ENCODE data around the gene MYPOP. TPM values are rescaled to one million over a fixed set of nuclear protein-coding genes. Genes with fewer than 3 reads are reported as not detected.
"Not testable (repeated sequence)": the region's sequence is repeated elsewhere in the genome, so short reads cannot be mapped to it uniquely, and the experiment has no call there.

Gene MYPOP
- total and polyA plus RNA-seq, 2 of the 13 experiments (the other 11 are each of a cell fraction or from before 2014, with no cell fraction given) = 2.3 to 2.7 TPM

DNA sequence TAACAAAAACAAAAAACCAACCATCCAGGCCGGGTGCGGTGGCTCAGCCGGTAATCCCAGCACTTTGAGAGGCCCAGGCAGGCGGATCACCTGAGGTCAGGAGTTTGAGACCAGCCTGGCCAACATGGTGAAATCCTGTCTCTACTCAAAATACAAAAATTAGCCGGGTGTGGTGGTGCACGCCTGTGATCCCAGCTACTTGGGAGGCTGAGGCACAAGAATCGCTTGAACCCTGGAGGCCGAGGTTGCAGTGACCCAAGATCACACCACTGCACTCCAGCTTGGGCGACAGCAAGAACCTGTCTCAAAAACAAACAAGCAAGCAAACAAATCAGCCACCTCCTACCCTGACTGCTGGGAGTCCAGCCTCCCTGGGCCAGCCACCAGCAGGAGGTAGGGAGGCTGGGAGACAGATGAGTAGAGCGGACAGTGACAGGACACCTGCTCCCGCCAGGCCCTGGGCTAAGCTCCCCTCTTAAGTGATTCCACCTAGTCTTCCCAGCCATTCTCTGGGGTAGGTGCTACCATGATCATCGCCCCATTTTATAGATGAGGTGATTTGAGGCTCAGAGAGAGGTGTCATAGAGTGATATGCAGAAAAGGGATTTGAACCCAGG lies 6.3 kb downstream of the MYPOP start:
- H3K27me3 ChIP-seq (ENCODE audit: control insufficient read depth in 1 of 2, insufficient read depth in 2 of 2, low read length in 2 of 2); H4K20me1 ChIP-seq (ENCODE audit: insufficient read depth, low read length); DNase-seq (ENCODE audit: low spot score); H3K9me3 ChIP-seq (ENCODE audit: low read length); H2AFZ ChIP-seq (ENCODE audit: low read length); CTCF ChIA-PET (ENCODE audit: low intra/inter-chr PET ratio, low total read pairs); in situ Hi-C loops (cut with HindIII; ENCODE audit: extremely low pct_ligation_motif_present, low pct_unique_long_range_greater_than_20kb); FAIRE-seq; TF ChIP-seq CREM (CRISPR knock-in tag; IDR thresholded peaks at IDR 0.05): not testable (repeated sequence)
- H3K4me1 ChIP-seq (ENCODE audit: insufficient read depth, low read length) = peaks cover 49% of the 10 kb centered on the region
- intact Hi-C loops (cut with micrococcal nuclease; ENCODE audit: unreplicated experiment) = loop anchor here (1.0 kb wide), 1 partner anchor 9 kb away; no protein-coding TSS in a partner anchor
- ATAC-seq = peak; percentile 32
- peak overlapping the region; percentile 50 for H3K4me2 ChIP-seq (ENCODE audit: low read depth, low read length)
- H3K4me3 ChIP-seq (replicated peaks in 1 of 3; ENCODE audit: insufficient read depth in 1 of 3, low read depth in 2 of 3, low read length in 3 of 3) = peak overlapping the region in 1 of 3 experiments; percentile 45; a peak in 2 of 6 replicates
- WGBS (ENCODE audit: low lambda C conversion rate) = 53% methylated on average over 11 of the region's 12 CpGs
- POLR2A ChIA-PET = interaction anchor here (0.6 to 2.6 kb wide), 10 partner anchors 9 to 126 kb away, joined by 3 to 15 read pairs (median 5); partner anchors contain the start of genes CCDC61, DMWD, FOXA3 and IRF2BP1
- TSS peak; percentile 99 for BruUV-seq (replicated peaks)
- peaks cover 1 to 13% of the 10 kb centered on the region in 2 experiments; a peak in 3 of 5 replicates for H3K36me3 ChIP-seq (replicated peaks in 1 of 2; ENCODE audit: control insufficient read depth in 1 of 2, insufficient read depth in 2 of 2, low read length in 2 of 2)
- peak overlapping the region; percentile 79 for H3K27ac ChIP-seq (ENCODE audit: extremely low read length, insufficient read depth, low read length)
- peaks cover 16% of the 10 kb centered on the region for H3K79me2 ChIP-seq (ENCODE audit: insufficient read depth, low read length)
- H3K9ac ChIP-seq (ENCODE audit: insufficient read depth, low read depth, low read length) = peak overlapping the region; percentile 40
- TF ChIP-seq ZMYM2 (CRISPR knock-in tag; IDR thresholded peaks at IDR 0.05) (0 out of 2 replicates have a peak, but pooled peaks have one; percentile 7), ZBTB20 (CRISPR knock-in tag; IDR thresholded peaks at IDR 0.05; ENCODE audit: borderline replicate concordance, low read depth) (0 out of 2 replicates have a peak, but pooled peaks have one; percentile 24), PITX1 (CRISPR knock-in tag; IDR thresholded peaks at IDR 0.05) (peak; percentile 28; the same call in 1 of the 2 replicates), ZNF460 (CRISPR knock-in tag; IDR thresholded peaks at IDR 0.05; ENCODE audit: borderline replicate concordance) (peak; percentile 98), ARID2 (CRISPR knock-in tag; IDR thresholded peaks at IDR 0.05; ENCODE audit: borderline replicate concordance) (0 out of 2 replicates have a peak, but pooled peaks have one; percentile 2), BRD4 (CRISPR knock-in tag; IDR thresholded peaks at IDR 0.05) (0 out of 2 replicates have a peak, but pooled peaks have one; percentile 4), CREM (IDR thresholded peaks at IDR 0.05) (0 out of 2 replicates have a peak, but pooled peaks have one; percentile 0), ZFX (CRISPR knock-in tag; IDR thresholded peaks at IDR 0.05; ENCODE audit: low read depth) (peak; percentile 27; the same call in 1 of the 2 replicates), ZNF709 (CRISPR knock-in tag; IDR thresholded peaks at IDR 0.05) (0 out of 2 replicates have a peak, but pooled peaks have one; percentile 57), KDM1A (CRISPR knock-in tag; IDR thresholded peaks at IDR 0.05) (0 out of 2 replicates have a peak, but pooled peaks have one; percentile 23), ZNF788 (CRISPR knock-in tag; IDR thresholded peaks at IDR 0.05; ENCODE audit: borderline replicate concordance) (0 out of 2 replicates have a peak, but pooled peaks have one; percentile 4), ZNF781 (CRISPR knock-in tag; IDR thresholded peaks at IDR 0.05; ENCODE audit: borderline replicate concordance, not compliant biosample characterization) (peak; percentile 4)
- TF ChIP-seq, protein P1, sequence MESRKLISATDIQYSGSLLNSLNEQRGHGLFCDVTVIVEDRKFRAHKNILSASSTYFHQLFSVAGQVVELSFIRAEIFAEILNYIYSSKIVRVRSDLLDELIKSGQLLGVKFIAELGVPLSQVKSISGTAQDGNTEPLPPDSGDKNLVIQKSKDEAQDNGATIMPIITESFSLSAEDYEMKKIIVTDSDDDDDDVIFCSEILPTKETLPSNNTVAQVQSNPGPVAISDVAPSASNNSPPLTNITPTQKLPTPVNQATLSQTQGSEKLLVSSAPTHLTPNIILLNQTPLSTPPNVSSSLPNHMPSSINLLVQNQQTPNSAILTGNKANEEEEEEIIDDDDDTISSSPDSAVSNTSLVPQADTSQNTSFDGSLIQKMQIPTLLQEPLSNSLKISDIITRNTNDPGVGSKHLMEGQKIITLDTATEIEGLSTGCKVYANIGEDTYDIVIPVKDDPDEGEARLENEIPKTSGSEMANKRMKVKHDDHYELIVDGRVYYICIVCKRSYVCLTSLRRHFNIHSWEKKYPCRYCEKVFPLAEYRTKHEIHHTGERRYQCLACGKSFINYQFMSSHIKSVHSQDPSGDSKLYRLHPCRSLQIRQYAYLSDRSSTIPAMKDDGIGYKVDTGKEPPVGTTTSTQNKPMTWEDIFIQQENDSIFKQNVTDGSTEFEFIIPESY (CRISPR knock-in tag; IDR thresholded peaks at IDR 0.05) = peak; percentile 32; the same call in 1 of the 2 replicates
- TF ChIP-seq, protein P2, sequence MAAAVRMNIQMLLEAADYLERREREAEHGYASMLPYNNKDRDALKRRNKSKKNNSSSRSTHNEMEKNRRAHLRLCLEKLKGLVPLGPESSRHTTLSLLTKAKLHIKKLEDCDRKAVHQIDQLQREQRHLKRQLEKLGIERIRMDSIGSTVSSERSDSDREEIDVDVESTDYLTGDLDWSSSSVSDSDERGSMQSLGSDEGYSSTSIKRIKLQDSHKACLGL (CRISPR knock-in tag; IDR thresholded peaks at IDR 0.05) = 0 out of 2 replicates have a peak, but pooled peaks have one; percentile 14
- TF ChIP-seq, protein P3, sequence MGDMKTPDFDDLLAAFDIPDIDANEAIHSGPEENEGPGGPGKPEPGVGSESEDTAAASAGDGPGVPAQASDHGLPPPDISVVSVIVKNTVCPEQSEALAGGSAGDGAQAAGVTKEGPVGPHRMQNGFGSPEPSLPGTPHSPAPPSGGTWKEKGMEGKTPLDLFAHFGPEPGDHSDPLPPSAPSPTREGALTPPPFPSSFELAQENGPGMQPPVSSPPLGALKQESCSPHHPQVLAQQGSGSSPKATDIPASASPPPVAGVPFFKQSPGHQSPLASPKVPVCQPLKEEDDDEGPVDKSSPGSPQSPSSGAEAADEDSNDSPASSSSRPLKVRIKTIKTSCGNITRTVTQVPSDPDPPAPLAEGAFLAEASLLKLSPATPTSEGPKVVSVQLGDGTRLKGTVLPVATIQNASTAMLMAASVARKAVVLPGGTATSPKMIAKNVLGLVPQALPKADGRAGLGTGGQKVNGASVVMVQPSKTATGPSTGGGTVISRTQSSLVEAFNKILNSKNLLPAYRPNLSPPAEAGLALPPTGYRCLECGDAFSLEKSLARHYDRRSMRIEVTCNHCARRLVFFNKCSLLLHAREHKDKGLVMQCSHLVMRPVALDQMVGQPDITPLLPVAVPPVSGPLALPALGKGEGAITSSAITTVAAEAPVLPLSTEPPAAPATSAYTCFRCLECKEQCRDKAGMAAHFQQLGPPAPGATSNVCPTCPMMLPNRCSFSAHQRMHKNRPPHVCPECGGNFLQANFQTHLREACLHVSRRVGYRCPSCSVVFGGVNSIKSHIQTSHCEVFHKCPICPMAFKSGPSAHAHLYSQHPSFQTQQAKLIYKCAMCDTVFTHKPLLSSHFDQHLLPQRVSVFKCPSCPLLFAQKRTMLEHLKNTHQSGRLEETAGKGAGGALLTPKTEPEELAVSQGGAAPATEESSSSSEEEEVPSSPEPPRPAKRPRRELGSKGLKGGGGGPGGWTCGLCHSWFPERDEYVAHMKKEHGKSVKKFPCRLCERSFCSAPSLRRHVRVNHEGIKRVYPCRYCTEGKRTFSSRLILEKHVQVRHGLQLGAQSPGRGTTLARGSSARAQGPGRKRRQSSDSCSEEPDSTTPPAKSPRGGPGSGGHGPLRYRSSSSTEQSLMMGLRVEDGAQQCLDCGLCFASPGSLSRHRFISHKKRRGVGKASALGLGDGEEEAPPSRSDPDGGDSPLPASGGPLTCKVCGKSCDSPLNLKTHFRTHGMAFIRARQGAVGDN (CRISPR knock-in tag; IDR thresholded peaks at IDR 0.05) = peak; percentile 40
